ENCODE results near the gene OGFOD2. TPM values are rescaled to one million over a fixed set of nuclear protein-coding genes. Genes with fewer than 3 reads are reported as not detected.

OGFOD2 gene
- total RNA-seq, 1 donor from 2014 or later, result 19.5 TPM

DNA sequence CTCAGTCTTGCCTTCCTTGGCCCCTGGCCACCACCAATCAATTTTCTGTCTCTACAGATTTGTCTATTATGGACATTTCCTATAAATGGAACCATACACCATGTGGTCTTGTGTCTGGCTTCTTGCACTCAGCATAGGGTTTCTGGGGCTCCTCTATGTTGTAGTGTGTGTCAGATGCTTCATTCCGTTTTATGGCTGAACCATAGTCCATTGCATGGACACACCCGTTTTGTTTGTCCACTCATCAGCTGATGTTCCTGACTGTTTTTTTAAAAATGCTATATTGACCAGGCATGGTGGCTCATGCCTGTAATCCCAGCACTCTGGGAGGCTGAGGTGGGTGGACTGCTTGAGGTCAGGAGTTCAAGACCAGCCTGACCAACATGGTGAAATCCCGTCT is 26.4 kb downstream of the OGFOD2 start:
- H3K36me3 ChIP-seq, result peaks cover 69% of the 10 kb centered on the region

GRCh38 chr12:123003257-123003656 is 28.2 kb downstream of the OGFOD2 start:
- DNase-seq, result no peak
- Histone ChIP-seq H3K36me3 (peaks cover 69% of the 10 kb centered on the region), H3K27me3 (ENCODE audit: low read depth) (no peaks in the 10 kb centered on the region), H3K27ac (no peak overlapping the region), H3K4me1 (no peaks in the 10 kb centered on the region), H3K4me3 (no peak overlapping the region), H3K9me3 (no peaks in the 10 kb centered on the region)
- TF ChIP-seq CTCF (IDR thresholded peaks at IDR 0.05), result no peak
- ATAC-seq, result no peak
- intact Hi-C loops (cut with DNase I), result no loop called here

More for the DNA sequence above, 26.4 kb downstream of the OGFOD2 start:
- no peak for TF ChIP-seq CTCF (IDR thresholded peaks at IDR 0.05)
- ATAC-seq (no peak), DNase-seq (no peak)
- intact Hi-C loops (cut with DNase I), result no loop called here
- H3K4me3 ChIP-seq, result no peak overlapping the region
- H3K27ac ChIP-seq, result no peak overlapping the region
- H3K9me3 ChIP-seq, result no peaks in the 10 kb centered on the region
- no peaks in the 10 kb centered on the region for H3K27me3 ChIP-seq (ENCODE audit: low read depth)
- H3K4me1 ChIP-seq, result no peaks in the 10 kb centered on the region

- Histone ChIP-seq H3K4me3 (no peak overlapping the region), H3K9me3 (no peaks in the 10 kb centered on the region), H3K36me3 (peaks cover 75% of the 10 kb centered on the region), H3K27ac (no peak overlapping the region), H3K27me3 (ENCODE audit: low read depth) (no peaks in the 10 kb centered on the region), H3K4me1 (no peaks in the 10 kb centered on the region)
- ATAC-seq (no peak), DNase-seq (no peak)
- intact Hi-C loops (cut with DNase I), result no loop called here
- TF ChIP-seq CTCF (IDR thresholded peaks at IDR 0.05), result no peak
These were observed 29.2 kb downstream of the OGFOD2 start for GRCh38 chr12:123004287-123004686.

GRCh38 chr12:123005081-123005626 is 30.1 kb downstream of the OGFOD2 start:
- Histone ChIP-seq H3K9me3 (no peaks in the 10 kb centered on the region), H3K27ac (no peak overlapping the region), H3K36me3 (peaks cover 76% of the 10 kb centered on the region), H3K4me3 (no peak overlapping the region), H3K27me3 (ENCODE audit: low read depth) (no peaks in the 10 kb centered on the region), H3K4me1 (no peaks in the 10 kb centered on the region)
- no peak for TF ChIP-seq CTCF (IDR thresholded peaks at IDR 0.05)
- DNase-seq (no peak), ATAC-seq (no peak)
- intact Hi-C loops (cut with DNase I), result no loop called here

DNA sequence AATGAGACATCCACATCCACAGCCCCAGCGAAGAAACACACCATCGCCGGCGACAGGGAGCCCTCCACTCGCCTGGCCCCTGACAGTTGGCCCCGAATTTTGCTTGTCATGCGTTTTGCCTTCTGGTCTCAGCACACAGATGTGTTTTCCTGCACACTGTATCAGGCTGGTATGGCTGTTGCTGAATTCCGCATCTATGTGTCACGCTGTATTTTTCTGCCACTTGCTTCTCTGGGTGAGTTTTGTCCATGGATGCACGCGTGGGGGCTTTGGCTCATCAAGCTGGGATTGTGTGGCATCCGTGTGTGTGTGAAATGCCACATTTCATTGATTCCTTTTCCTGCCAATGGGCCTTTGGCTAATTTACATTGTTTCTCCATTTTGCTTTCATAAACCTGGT is 31.9 kb downstream of the OGFOD2 start:
- Histone ChIP-seq H3K27ac (no peak overlapping the region), H3K9me3 (no peaks in the 10 kb centered on the region), H3K36me3 (peaks cover 76% of the 10 kb centered on the region), H3K4me3 (no peak overlapping the region), H3K4me1 (no peaks in the 10 kb centered on the region), H3K27me3 (ENCODE audit: low read depth) (no peaks in the 10 kb centered on the region)
- intact Hi-C loops (cut with DNase I), result no loop called here
- no peak for TF ChIP-seq CTCF (IDR thresholded peaks at IDR 0.05)
- no peak for DNase-seq
- no peak for ATAC-seq

- no peak overlapping the region for H3K4me3 ChIP-seq
- no peaks in the 10 kb centered on the region for H3K9me3 ChIP-seq
- intact Hi-C loops (cut with DNase I), result no loop called here
- H3K4me1 ChIP-seq, result no peaks in the 10 kb centered on the region
- ATAC-seq, result no peak
- peaks cover 67% of the 10 kb centered on the region for H3K36me3 ChIP-seq
- no peak overlapping the region for H3K27ac ChIP-seq
- no peak for TF ChIP-seq CTCF (IDR thresholded peaks at IDR 0.05)
- no peak for DNase-seq
- H3K27me3 ChIP-seq (ENCODE audit: low read depth), result no peaks in the 10 kb centered on the region
These were observed 35.1 kb downstream of the OGFOD2 start for GRCh38 chr12:123010110-123010509.
